Nephron (organoid): ENCODE measurements around the gene DNER.
A peak's percentile ranks its signal among the peaks of the same experiment; 100 is the strongest.

Experiments used
- H3K27ac Mint-ChIP-seq, 3 experiments: 2 replicates each; pipeline ENCODE4 v1.8.0; 2020; ENCODE audit warnings: mixed read lengths in 3 of 3, mild to moderate bottlenecking in 2 of 3, moderate library complexity in 1 of 3
- H3K27me3 Mint-ChIP-seq: 2 replicates; pipeline ENCODE4 v1.8.0; 2021; ENCODE audit warnings: low read depth, mild to moderate bottlenecking, moderate library complexity, mixed read lengths
- H3K36me3 Mint-ChIP-seq: 2 replicates; pipeline ENCODE4 v1.8.0; 2020; ENCODE audit warnings: low read depth, mixed read lengths
- H3K4me1 Mint-ChIP-seq: 2 replicates; pipeline ENCODE4 v1.8.0; 2020; ENCODE audit warnings: mixed read lengths
- H3K4me3 Mint-ChIP-seq, 3 experiments: 2 replicates each; pipeline ENCODE4 v1.8.0; 2020; ENCODE audit warnings: mild to moderate bottlenecking in 3 of 3, mixed read lengths in 3 of 3, moderate library complexity in 2 of 3
- H3K9me3 Mint-ChIP-seq: 2 replicates; pipeline ENCODE4 v1.8.0; 2020; ENCODE audit warnings: mixed read lengths
- CTCF ChIP-seq, 3 experiments: fragments of 200-600 bp; sonication (generic); IDR thresholded peaks; one replicate each; pipeline ENCODE4 v1.5.0; 2021; ENCODE audit warnings: antibody characterized with exemption in 3 of 3; ENCODE audit not compliant: unreplicated experiment in 3 of 3

DNER gene

GRCh38 chr2:229416116-229416694 is 298.1 kb downstream of the DNER start:
- peaks cover 5% of the 10 kb centered on the region for H3K27me3 Mint-ChIP-seq
- peaks cover 32% of the 10 kb centered on the region for H3K4me1 Mint-ChIP-seq
- no peak for TF ChIP-seq CTCF (IDR thresholded peaks at IDR 0.05; ENCODE audit: unreplicated experiment in 3 of 3)
- H3K27ac Mint-ChIP-seq = peak overlapping the region in 2 of 3 experiments; percentile 7 to 53
- H3K36me3 Mint-ChIP-seq = no peaks in the 10 kb centered on the region
- H3K4me3 Mint-ChIP-seq = no peak overlapping the region
- H3K9me3 Mint-ChIP-seq = peaks cover 5% of the 10 kb centered on the region

DNA sequence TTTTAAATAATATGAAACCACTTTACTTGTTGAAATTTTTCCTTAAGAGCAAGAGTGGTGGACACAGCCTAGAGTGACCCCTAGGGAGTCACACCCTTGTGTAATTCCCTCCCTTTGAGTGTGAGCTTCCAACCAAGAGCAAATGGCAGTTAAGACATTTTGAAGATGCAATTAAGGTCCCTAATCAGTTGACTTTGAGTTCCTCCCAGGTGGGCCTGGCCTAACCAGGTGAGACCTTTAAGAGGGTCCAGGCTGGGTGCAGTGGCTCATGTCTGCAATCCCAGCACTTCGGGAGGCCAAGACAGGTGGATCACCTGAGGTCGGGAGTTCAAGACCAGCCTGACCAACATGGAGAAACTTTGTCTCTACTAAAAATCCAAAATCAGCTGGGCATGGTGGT is 299.7 kb downstream of the DNER start:
- H3K27ac Mint-ChIP-seq = no peak overlapping the region
- H3K4me1 Mint-ChIP-seq = peaks cover 39% of the 10 kb centered on the region
- TF ChIP-seq CTCF (IDR thresholded peaks at IDR 0.05; ENCODE audit: unreplicated experiment in 3 of 3) = no peak
- peaks cover 5% of the 10 kb centered on the region for H3K9me3 Mint-ChIP-seq
- H3K4me3 Mint-ChIP-seq = no peak overlapping the region
- H3K36me3 Mint-ChIP-seq = no peaks in the 10 kb centered on the region
- peaks cover 5% of the 10 kb centered on the region for H3K27me3 Mint-ChIP-seq

DNA sequence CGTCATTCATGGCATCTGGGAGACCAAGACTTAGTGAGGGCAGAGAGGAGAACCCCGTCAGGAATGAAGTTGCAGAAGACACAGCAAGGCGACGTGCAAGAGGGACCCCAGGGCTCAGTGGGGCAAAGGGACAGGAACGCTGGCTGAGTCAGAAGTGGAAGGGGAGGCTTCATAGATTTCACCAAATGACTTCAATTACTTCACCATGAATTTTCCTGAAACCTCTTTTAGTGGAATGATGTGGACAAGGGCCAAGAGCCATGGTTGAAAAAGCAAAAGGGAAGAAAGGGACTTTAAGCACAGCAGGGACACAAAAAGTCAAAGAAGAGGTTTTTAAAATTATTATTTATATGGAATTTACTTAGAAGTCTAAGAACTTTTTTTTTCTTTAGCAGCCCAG is 301.7 kb downstream of the DNER start:
- Mint-ChIP-seq H3K4me3 (no peak overlapping the region), H3K27ac (peak overlapping the region in 1 of 3 experiments; percentile 2), H3K36me3 (no peaks in the 10 kb centered on the region), H3K4me1 (peaks cover 39% of the 10 kb centered on the region), H3K27me3 (peaks cover 5% of the 10 kb centered on the region), H3K9me3 (peaks cover 5% of the 10 kb centered on the region)
- TF ChIP-seq CTCF (IDR thresholded peaks at IDR 0.05; ENCODE audit: unreplicated experiment in 3 of 3) = no peak

DNA sequence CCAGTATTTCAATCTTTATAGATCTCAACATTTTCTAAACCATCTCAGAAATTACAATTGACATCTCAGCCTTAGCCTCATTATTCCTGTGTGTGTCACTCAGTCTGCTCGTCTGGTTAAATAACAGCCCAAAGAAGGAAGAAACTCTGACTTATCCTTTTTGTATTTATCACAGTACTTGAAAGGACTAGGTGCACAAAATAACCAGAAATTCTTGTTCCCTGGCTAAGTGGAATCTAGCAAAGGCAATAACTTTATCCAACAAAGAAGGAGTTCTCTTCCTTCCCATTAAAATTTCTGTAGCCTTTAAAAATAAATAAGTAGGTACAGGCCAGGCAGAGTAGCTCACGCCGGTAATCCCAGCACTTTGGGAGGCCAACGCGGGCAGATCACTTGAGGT is 303.4 kb downstream of the DNER start:
- no peaks in the 10 kb centered on the region for H3K27me3 Mint-ChIP-seq
- no peaks in the 10 kb centered on the region for H3K36me3 Mint-ChIP-seq
- peaks cover 1% of the 10 kb centered on the region for H3K9me3 Mint-ChIP-seq

GRCh38 chr2:229410264-229410663 is 304.1 kb downstream of the DNER start:
- Mint-ChIP-seq H3K27me3 (no peaks in the 10 kb centered on the region), H3K4me3 (peak overlapping the region in 1 of 3 experiments; percentile 44), H3K36me3 (no peaks in the 10 kb centered on the region), H3K27ac (peak overlapping the region in 2 of 3 experiments; percentile 43 to 79), H3K4me1 (peaks cover 27% of the 10 kb centered on the region), H3K9me3 (no peaks in the 10 kb centered on the region)
- TF ChIP-seq CTCF (IDR thresholded peaks at IDR 0.05; ENCODE audit: unreplicated experiment in 3 of 3) = no peak

More for the DNA sequence above, 303.4 kb downstream of the DNER start:
- Mint-ChIP-seq H3K4me1 (peaks cover 30% of the 10 kb centered on the region), H3K4me3 (no peak overlapping the region), H3K27ac (peak overlapping the region in 2 of 3 experiments; percentile 47 to 79)
- TF ChIP-seq CTCF (IDR thresholded peaks at IDR 0.05; ENCODE audit: unreplicated experiment in 3 of 3) = no peak

GRCh38 chr2:229409751-229410181 is 304.6 kb downstream of the DNER start:
- Mint-ChIP-seq H3K4me1 (peaks cover 27% of the 10 kb centered on the region), H3K9me3 (no peaks in the 10 kb centered on the region), H3K36me3 (no peaks in the 10 kb centered on the region), H3K27me3 (no peaks in the 10 kb centered on the region), H3K27ac (peak overlapping the region in 2 of 3 experiments; percentile 43 to 79), H3K4me3 (peak overlapping the region in 1 of 3 experiments; percentile 44)
- TF ChIP-seq CTCF (IDR thresholded peaks at IDR 0.05; ENCODE audit: unreplicated experiment in 3 of 3) = no peak
